Activated CD8-positive, alpha-beta memory T cell treated with anti-CD3 and anti-CD28 coated beads, Interleukin-2, amount 50 U/mL, for 4 hours (primary cell): ENCODE data around the gene DDOST.
"Not testable (repeated sequence)": the region's sequence is repeated elsewhere in the genome, so short reads cannot be mapped to it uniquely, and the experiment has no call there.

Experiments
- DNase-seq: peaks from one replicate; pipeline ENCODE4 v3.0.0-alpha.2; 2020

DDOST gene

DNA sequence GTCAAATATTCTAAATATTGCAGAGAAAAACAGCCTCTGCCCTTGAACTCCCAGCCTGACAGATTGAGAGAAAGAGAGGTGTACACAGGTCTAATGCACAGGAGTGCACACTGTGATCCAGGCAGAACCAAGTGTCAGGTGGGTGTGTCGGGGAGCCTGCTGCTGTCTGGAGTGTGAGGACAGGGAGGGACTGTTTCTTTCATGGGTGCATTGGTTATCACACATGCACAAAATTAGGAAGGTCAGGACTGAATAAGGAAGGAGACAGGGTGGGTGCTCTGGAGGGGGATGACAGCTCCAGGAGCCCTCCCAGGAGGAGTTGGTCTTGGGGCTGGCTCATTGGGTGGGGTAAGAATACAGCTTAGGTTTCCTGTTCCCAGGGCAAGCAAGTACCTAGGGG is 41.2 kb downstream of the DDOST start:
- DNase-seq = no peak

DNA sequence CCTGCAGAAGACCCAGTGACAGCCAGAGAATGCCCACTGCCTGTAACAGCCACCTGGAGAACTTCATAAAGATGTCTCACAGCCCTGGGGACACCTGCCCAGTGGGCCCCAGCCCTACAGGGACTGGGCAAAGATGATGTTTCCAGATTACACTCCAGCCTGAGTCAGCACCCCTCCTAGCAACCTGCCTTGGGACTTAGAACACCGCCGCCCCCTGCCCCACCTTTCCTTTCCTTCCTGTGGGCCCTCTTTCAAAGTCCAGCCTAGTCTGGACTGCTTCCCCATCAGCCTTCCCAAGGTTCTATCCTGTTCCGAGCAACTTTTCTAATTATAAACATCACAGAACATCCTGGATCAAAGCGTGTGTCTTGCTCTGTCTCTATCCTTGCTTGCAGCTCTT is 42.6 kb downstream of the DDOST start:
- no peak for DNase-seq

DNA sequence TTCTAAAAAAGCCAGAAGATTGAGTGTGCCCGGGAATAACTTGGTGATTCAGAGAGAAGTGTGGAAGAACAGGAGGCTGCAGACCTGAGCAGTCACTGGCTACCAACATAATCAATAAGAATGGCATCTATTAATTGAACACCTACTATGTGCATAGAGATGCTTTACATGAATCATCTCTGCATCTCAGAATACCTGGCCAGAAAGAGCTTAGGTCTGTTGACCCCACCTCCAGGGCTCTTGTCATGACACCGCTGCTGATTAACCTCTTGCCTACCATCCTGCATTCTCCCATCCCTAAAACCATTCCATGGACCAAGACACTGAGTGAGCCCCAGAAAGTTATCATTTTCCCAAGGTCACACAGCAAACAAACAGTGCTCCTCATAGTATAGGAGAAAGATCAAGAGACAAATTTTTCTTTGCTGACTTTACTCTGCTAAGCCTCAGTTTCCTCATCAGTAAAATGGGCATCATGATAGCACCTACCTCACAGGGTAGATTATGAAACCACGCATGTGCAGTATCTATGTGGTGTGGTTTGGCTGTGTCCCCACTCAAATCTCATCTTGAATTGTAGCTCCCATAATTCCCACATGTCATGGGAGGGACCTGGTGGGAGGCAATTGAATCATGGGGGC is 44.2 kb downstream of the DDOST start:
- DNase-seq = no peak

DNA sequence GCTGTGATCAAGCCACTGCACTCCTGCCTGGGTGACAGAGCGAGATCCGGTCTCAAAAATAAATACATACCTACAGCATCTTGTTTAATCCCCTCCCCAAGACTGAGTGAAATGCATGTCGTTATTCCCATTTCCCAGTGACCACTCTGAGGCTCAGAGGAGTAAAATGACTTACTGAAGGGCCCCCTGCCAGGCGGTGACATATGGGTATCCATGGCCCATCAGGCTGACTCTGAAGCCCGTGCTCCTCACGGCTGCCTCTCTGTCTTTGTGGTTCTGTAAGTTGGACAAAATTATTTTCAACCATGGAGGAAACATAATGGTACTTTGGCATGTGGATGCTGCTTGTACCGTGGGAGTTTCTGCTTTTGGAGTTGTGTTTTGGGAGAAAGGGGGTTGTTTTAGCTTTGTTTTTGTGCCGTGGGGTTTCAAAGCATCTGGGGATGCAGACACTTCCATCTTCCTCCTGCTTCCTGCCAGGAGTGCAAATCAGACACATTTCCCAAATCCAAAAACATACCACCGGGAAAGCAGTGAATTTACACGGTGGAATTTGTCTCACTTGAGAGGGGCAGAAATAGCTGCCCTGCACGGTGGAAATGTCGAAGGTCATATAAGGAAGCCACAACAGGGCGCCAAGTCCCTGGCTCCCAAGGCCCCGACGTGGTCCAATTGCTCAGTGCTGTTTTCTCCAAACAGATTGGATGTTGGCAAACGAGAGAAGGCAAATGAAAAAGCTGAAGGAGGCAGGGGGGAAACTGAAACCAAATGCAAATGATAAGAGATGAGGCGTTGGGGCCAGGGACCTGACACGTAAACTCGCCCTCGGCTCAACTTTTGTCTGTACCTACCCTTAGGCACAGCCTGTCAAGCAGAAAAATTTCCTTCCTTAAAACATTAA is 45.0 kb downstream of the DDOST start:
- DNase-seq = no peak

DNA sequence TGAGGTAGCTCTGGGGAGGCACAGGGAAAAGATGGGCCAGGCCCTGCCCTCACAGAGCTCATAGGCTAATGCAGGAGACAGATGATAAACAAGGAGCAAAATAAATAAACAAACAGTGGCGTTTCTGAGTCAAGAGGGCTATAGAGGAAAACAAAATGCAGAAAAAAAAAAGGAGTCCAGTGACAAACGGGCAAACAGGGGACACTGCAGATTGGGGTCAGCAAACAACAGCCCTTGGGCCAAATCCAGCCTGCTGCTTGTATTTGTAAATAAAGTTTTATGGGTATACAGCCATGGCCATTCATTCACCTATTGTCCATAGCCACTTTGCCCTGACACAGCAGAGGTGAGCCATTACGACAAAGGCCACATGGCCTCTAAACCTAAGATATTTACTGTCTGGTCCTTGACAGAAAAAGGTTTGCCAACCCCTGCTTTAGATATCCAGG is 47.0 kb downstream of the DDOST start:
- DNase-seq = no peak

DNA sequence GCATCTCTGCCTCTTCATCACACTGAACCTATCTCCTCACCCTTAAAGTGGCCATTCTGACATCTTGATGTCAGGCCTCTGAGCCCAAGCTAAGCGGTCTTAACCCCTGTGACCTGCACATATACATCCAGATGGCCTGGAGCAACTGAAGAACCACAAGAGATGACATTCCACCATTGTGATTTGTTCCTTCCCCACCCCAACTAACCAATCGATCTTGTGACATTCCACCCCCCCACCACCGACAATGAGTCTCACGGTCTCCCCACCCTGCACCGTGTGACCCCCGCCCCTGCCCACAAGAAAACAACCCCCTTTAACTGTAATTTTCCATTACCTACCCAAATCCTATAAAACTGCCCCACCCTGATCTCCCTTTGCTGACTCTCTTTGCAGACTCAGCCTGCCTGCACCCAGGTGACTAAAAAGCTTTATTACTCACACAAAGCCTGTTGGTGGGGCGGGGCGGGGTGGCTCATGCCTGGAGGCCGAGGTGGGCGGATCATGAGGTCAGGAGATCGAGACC is 48.9 kb downstream of the DDOST start:
- DNase-seq = no peak

DNA sequence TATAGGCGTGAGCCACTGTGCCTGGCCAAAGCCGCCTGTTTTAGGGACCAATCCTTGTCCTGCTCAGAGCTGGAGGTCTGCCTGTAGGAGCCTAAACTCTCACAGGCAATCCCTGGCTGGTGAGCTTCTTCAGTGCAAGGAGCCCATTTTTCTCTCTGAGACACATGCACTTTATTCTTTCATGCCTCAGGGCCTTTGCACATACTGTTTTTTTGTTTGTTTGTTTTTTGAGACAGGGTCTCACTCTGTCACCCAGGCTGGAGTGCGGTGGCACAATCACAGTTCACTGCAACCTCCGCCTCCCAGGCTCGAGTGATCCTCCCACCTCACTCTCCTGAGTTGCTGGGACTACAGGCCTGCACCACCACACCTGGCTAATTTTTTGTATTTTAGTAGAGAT is 49.5 kb downstream of the DDOST start:
- DNase-seq = no peak

DNA sequence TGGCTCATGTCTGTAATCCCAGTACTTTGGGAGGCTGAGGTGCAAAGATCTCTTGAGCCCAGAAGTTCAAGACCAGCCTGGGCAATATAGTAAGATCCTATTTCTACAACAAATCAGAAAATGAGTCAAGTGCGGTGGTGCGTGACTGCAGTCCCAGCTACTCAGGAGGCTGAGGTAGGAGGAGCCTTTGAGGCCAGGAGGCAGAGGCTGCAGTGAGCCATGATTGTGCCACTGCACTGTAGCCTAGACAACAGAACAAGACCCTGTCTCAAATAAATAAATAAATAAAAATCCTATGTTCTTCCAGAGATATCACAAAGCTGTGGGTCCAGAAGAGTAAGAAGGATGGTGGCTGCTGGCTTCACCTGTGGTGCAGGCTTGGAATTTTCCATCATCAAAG is 50.2 kb downstream of the DDOST start:
- no peak for DNase-seq

DNA sequence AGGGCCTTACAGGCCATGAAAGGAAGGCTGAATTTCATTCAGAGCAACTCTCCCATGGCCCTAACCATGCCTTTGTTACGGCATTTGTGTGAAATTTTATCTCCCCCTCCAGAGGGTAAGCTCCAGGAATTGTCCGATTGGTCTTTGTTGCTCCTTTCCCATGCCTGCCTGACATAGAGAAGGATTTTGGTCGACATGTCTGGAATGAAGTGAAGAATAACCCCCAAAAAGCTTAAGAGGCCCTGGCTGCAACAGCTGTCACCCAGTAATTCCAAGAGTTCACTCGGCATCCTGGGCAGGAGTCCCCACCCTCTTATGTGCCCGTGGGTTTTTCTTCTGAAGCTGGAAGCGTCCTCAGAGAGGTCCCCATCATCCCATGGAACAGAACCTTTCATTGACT is 51.6 kb downstream of the DDOST start:
- DNase-seq = no peak

DNA sequence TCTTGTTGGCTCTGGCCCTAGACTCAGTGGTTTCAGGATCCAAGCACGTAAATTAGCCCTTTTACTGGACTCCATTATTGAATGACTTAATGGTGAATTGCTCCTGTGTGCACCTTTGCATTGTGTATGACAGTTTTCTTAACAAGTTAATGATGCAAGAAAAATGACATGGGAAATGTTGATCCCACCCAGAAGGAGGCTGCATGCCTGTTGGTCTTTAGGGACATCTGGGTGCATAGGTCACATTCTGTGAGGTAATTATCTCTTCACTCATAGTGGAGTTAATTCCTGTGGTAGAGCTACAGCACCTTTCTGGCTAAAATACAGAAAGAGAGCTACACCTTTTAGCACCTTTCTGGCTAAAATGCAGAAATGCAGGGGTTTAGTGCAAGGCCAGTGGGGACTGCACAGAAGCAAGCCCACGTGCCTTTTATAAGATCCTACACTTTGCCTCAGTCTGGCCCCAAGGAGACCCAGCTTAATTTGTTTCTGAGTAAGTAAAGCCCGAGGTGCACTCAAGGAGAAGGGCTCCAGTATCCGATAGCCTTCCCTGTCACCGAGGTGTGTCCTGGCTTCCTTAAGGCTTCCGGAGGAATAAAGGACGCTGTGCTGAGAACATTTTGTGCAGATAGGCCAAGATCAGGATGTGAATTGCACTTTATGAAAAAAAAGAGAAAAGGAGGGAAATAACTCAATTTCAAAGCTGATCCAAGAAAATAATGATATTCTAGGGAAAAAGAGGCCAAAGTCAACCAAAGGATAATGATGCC is 54.2 kb downstream of the DDOST start:
- not testable (repeated sequence) for DNase-seq

DNA sequence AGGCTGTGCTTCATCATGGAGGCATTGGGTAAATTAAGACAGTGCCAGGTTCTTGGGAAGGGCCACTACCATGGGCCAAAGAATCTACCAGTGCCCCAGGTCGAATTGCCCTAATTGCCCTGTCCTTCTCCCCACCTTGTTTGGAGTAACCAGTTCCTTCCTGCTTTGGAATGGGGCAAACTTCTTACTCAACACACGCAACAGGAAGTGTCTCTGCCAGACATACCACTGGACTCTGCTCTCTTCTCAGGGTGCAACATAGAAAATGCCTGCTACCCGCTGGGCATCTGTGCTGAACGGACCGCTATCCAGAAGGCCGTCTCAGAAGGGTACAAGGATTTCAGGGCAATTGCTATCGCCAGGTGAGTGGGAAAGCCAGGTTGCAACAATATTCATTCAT is 56.5 kb downstream of the DDOST start:
- no peak for DNase-seq

DNA sequence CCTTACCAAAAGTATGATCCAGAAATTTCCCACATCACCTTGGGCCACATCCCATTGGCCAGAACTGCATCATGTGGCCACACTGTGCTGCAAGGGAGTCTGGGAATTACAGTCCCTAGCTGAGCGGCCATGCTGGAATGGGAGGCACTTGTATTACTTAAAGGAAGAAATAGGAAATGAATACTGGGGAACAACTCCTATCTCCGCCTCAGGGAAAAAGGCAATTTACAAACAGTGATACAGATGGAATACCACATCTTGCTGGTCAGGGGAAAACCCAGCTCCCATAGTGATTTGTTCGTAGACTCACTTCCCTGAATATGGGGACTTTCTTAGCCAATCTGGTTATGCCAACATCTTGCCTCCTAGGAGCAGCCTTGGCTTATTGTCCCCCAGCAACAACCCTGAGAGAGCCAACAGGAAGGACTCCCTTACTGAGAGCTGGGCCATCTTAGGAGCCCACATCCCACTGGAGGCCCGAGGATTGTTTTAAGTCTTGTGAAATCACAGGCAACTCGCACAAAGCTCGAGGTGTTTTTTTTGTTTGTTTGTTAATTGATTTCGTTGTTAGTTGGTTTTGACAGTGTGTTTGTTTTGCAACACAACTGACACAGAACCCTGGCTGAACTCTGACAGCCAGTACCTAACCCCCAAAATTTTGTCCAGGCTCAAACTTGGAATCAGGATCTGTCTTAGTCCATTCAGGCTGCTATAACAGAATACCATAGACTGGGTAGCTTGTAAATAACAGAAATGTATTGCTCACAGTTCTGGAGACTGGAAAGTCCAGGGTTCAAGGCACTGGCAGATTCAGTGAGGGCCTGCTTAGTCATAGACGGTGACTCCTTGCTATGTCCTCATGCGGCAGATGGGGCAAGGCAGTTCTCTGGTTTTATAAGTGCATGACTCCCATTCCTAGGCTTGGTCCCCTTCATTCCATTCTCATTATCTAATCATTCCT is 57.4 kb downstream of the DDOST start:
- no peak for DNase-seq

DNA sequence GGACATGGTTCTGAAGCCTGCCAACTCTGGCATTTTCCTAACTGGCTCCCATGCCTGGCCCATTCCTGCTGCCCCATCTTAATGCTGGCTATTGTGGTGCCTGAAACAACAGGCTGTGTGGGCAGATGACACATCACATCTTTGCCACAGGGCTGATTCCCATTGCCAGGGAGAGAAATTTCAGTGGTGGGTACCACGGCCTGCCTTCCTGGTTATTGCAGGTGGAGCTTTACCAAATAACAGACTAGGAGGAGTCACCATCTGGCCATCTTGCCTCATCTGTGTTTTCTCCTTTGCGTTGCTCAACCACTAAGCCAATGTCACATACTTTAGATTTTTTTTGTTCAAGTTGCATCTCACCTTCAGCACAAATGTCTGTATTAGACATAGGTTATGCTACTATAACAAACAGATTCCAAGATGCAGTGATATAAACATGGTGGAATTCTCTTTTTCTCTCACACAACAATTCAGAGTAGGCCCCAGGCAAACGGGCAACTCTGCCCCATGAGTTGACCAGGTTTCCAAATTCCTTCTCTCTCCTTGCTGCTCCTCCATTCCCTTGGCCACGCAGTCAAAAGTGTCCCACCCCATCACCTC is 58.2 kb downstream of the DDOST start:
- no peak for DNase-seq
